ENCODE results near the gene CCDC141.

GRCh38 chr2:178870703-178871102, 179.2 kb downstream of the CCDC141 start:
- TF ChIP-seq CTCF (IDR thresholded peaks at IDR 0.05): no peak
- TF ChIP-seq POLR2A (IDR thresholded peaks at IDR 0.05): no peak

Measured in testis (tissue), 2 donors.